Measurements from ENCODE around the gene TMEM185A. TPM values are rescaled to one million over a fixed set of nuclear protein-coding genes. Genes with fewer than 3 reads are reported as not detected.
"Not testable (repeated sequence)": the region's sequence is repeated elsewhere in the genome, so short reads cannot be mapped to it uniquely, and the experiment has no call there.

Gene TMEM185A
- total RNA-seq, 1 donor from 2014 or later: 30.2 TPM

GRCh38 chrX:149568701-149569296 is 62.8 kb downstream of the TMEM185A start:
- no peak for DNase-seq (ENCODE audit: low spot score)
- H3K4me1 Mint-ChIP-seq (ENCODE audit: low read depth): peaks cover 16% of the 10 kb centered on the region
- no peak for TF ChIP-seq CTCF (IDR thresholded peaks at IDR 0.05)
- no peaks in the 10 kb centered on the region for H3K36me3 Mint-ChIP-seq (ENCODE audit: low read depth)
- H3K27ac Mint-ChIP-seq (ENCODE audit: unreplicated experiment): no peak overlapping the region
- no peak overlapping the region for H3K4me3 Mint-ChIP-seq (ENCODE audit: unreplicated experiment)
- H3K9me3 Mint-ChIP-seq (ENCODE audit: low read depth): peaks cover 8% of the 10 kb centered on the region
- H3K27me3 Mint-ChIP-seq (ENCODE audit: low read depth): no peaks in the 10 kb centered on the region

GRCh38 chrX:149567621-149568417 is 63.8 kb downstream of the TMEM185A start:
- no peaks in the 10 kb centered on the region for H3K36me3 Mint-ChIP-seq (ENCODE audit: low read depth)
- DNase-seq (ENCODE audit: low spot score): no peak
- H3K27me3 Mint-ChIP-seq (ENCODE audit: low read depth): no peaks in the 10 kb centered on the region
- no peak overlapping the region for H3K4me3 Mint-ChIP-seq (ENCODE audit: unreplicated experiment)
- H3K4me1 Mint-ChIP-seq (ENCODE audit: low read depth): peaks cover 13% of the 10 kb centered on the region
- H3K27ac Mint-ChIP-seq (ENCODE audit: unreplicated experiment): no peak overlapping the region
- H3K9me3 Mint-ChIP-seq (ENCODE audit: low read depth): peaks cover 8% of the 10 kb centered on the region
- TF ChIP-seq CTCF (IDR thresholded peaks at IDR 0.05): no peak

GRCh38 chrX:149563359-149563758 is 68.2 kb downstream of the TMEM185A start:
- no peak for DNase-seq (ENCODE audit: low spot score)
- H3K36me3 Mint-ChIP-seq (ENCODE audit: low read depth): no peaks in the 10 kb centered on the region
- H3K4me1 Mint-ChIP-seq (ENCODE audit: low read depth): no peaks in the 10 kb centered on the region
- H3K27me3 Mint-ChIP-seq (ENCODE audit: low read depth): no peaks in the 10 kb centered on the region
- no peak overlapping the region for H3K4me3 Mint-ChIP-seq (ENCODE audit: unreplicated experiment)
- no peak overlapping the region for H3K27ac Mint-ChIP-seq (ENCODE audit: unreplicated experiment)
- H3K9me3 Mint-ChIP-seq (ENCODE audit: low read depth): peaks cover 7% of the 10 kb centered on the region
- TF ChIP-seq CTCF (IDR thresholded peaks at IDR 0.05): no peak

- not testable (repeated sequence) for H3K4me1 Mint-ChIP-seq (ENCODE audit: low read depth); H3K27me3 Mint-ChIP-seq (ENCODE audit: low read depth); H3K36me3 Mint-ChIP-seq (ENCODE audit: low read depth); H3K4me3 Mint-ChIP-seq (ENCODE audit: unreplicated experiment); DNase-seq (ENCODE audit: low spot score); H3K9me3 Mint-ChIP-seq (ENCODE audit: low read depth); H3K27ac Mint-ChIP-seq (ENCODE audit: unreplicated experiment)
Observed at GRCh38 chrX:149555251-149555650, 76.3 kb downstream of the TMEM185A start.

GRCh38 chrX:149551939-149552248 is 79.7 kb downstream of the TMEM185A start:
- H3K9me3 Mint-ChIP-seq (ENCODE audit: low read depth); H3K36me3 Mint-ChIP-seq (ENCODE audit: low read depth); H3K27ac Mint-ChIP-seq (ENCODE audit: unreplicated experiment); H3K4me3 Mint-ChIP-seq (ENCODE audit: unreplicated experiment); H3K27me3 Mint-ChIP-seq (ENCODE audit: low read depth); DNase-seq (ENCODE audit: low spot score); H3K4me1 Mint-ChIP-seq (ENCODE audit: low read depth): not testable (repeated sequence)

GRCh38 chrX:149551245-149551938 is 80.2 kb downstream of the TMEM185A start:
- H3K4me3 Mint-ChIP-seq (ENCODE audit: unreplicated experiment); H3K36me3 Mint-ChIP-seq (ENCODE audit: low read depth); H3K27me3 Mint-ChIP-seq (ENCODE audit: low read depth); DNase-seq (ENCODE audit: low spot score); H3K27ac Mint-ChIP-seq (ENCODE audit: unreplicated experiment); H3K4me1 Mint-ChIP-seq (ENCODE audit: low read depth); H3K9me3 Mint-ChIP-seq (ENCODE audit: low read depth): not testable (repeated sequence)

GRCh38 chrX:149550454-149550853 is 81.1 kb downstream of the TMEM185A start:
- not testable (repeated sequence) for DNase-seq (ENCODE audit: low spot score); H3K27me3 Mint-ChIP-seq (ENCODE audit: low read depth); H3K27ac Mint-ChIP-seq (ENCODE audit: unreplicated experiment); H3K4me3 Mint-ChIP-seq (ENCODE audit: unreplicated experiment); H3K4me1 Mint-ChIP-seq (ENCODE audit: low read depth); H3K9me3 Mint-ChIP-seq (ENCODE audit: low read depth); H3K36me3 Mint-ChIP-seq (ENCODE audit: low read depth)

- H3K27me3 Mint-ChIP-seq (ENCODE audit: low read depth); H3K27ac Mint-ChIP-seq (ENCODE audit: unreplicated experiment); H3K4me1 Mint-ChIP-seq (ENCODE audit: low read depth); H3K36me3 Mint-ChIP-seq (ENCODE audit: low read depth); DNase-seq (ENCODE audit: low spot score); H3K4me3 Mint-ChIP-seq (ENCODE audit: unreplicated experiment); H3K9me3 Mint-ChIP-seq (ENCODE audit: low read depth): not testable (repeated sequence)
Observed at GRCh38 chrX:149549701-149550100, 81.9 kb downstream of the TMEM185A start, which contains the start of gene HSFX3. Gene HSFX3 (minus strand): TSS chrX:149549924. CDS start chrX:149549852, 72 bp downstream.

GRCh38 chrX:149547782-149548181 is 83.8 kb downstream of the TMEM185A start:
- H3K36me3 Mint-ChIP-seq (ENCODE audit: low read depth); DNase-seq (ENCODE audit: low spot score); H3K9me3 Mint-ChIP-seq (ENCODE audit: low read depth); H3K4me1 Mint-ChIP-seq (ENCODE audit: low read depth); H3K4me3 Mint-ChIP-seq (ENCODE audit: unreplicated experiment); H3K27ac Mint-ChIP-seq (ENCODE audit: unreplicated experiment); H3K27me3 Mint-ChIP-seq (ENCODE audit: low read depth): not testable (repeated sequence)

GRCh38 chrX:149546962-149547361 is 84.6 kb downstream of the TMEM185A start:
- H3K27me3 Mint-ChIP-seq (ENCODE audit: low read depth); H3K27ac Mint-ChIP-seq (ENCODE audit: unreplicated experiment); H3K9me3 Mint-ChIP-seq (ENCODE audit: low read depth); H3K4me3 Mint-ChIP-seq (ENCODE audit: unreplicated experiment); H3K4me1 Mint-ChIP-seq (ENCODE audit: low read depth); DNase-seq (ENCODE audit: low spot score); H3K36me3 Mint-ChIP-seq (ENCODE audit: low read depth): not testable (repeated sequence)

Data from chondrocyte (in vitro differentiated cells).